GM04503 (cell line): ENCODE measurements around the gene OR4M2.
"Not testable (repeated sequence)": the region's sequence is repeated elsewhere in the genome, so short reads cannot be mapped to it uniquely, and the experiment has no call there.

Experiments
- DNase-seq: peaks from one replicate; pipeline ENCODE4 v3.0.0-alpha.2; 2012; ENCODE audit warnings: low read depth

Gene OR4M2

DNA sequence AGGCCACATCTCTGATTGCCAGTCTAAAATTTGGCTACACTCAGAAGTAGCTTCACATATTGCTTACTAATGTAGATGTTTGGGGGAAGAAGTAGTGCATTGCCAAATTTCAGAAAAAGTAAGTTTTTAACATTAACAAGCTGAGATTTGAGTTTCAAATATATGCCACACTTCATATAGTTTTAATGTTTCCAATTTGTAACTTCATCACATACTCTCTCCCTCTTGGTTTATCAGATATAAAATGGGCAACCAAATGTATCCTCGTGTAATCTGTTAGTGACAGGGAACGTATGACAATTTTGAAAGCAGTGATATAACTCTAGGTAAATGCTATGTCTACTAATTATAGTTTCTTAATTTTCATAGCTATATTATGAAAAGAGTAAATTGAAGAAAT is at the start of gene OR4M2:
Gene OR4M2 (plus strand): TSS at position 301 of the 400 bp plus-strand sequence. CDS start 98 bp downstream, at position 399.
- not testable (repeated sequence) for DNase-seq

GRCh38 chr15:22069267-22069666 is 11.1 kb upstream of the OR4M2 start:
- not testable (repeated sequence) for DNase-seq

DNA sequence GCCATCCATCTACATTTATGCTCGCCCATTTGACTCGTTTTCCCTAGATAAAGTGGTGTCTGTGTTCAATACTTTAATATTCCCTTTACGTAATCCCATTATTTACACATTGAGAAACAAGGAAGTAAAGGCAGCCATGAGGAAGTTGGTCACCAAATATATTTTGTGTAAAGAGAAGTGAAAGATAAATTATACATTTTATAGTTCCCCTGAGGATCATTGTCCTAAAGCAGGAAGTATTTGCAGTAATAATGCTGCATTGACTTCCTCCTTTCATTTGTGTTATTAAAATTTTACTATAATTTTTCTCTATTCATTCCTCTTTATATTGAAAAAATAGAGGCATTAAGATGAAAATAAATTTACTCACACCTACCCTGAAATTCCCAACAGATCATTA is 1.1 kb downstream of the OR4M2 start:
- not testable (repeated sequence) for DNase-seq

GRCh38 chr15:22098616-22099253 is 18.4 kb downstream of the OR4M2 start:
- DNase-seq, result not testable (repeated sequence)

- not testable (repeated sequence) for DNase-seq
Observed at GRCh38 chr15:22099289-22099891, 19.1 kb downstream of the OR4M2 start.

- DNase-seq, result not testable (repeated sequence)
Observed at GRCh38 chr15:22122033-22122432, 41.7 kb downstream of the OR4M2 start.
